ES-I3 (cell line): Measurements from ENCODE around the gene TXNL4B.

ENCODE experiments used
- H3K36me3 ChIP-seq: 2 replicates; pipeline ENCODE4 v1.6.1; 2013; ENCODE audit warnings: mild to moderate bottlenecking, low read length, control low read depth, moderate library complexity; ENCODE audit not compliant: insufficient read depth
- H3K4me1 ChIP-seq: 2 replicates; pipeline ENCODE4 v1.6.1; 2013; ENCODE audit warnings: mild to moderate bottlenecking, control low read depth, low read length; ENCODE audit not compliant: insufficient read depth
- H3K9ac ChIP-seq: 2 replicates; pipeline ENCODE4 v1.6.1; 2013; ENCODE audit warnings: low read depth, mild to moderate bottlenecking, low read length, moderate library complexity
- H3K9me3 ChIP-seq: 2 replicates; pipeline ENCODE4 v1.6.1; 2013; ENCODE audit warnings: mild to moderate bottlenecking, low read length, moderate library complexity; ENCODE audit not compliant: control insufficient read depth, insufficient read depth

The TXNL4B gene

GRCh38 chr16:72044825-72045359, 48.5 kb downstream of the TXNL4B start:
- Histone ChIP-seq H3K36me3 (no peaks in the 10 kb centered on the region), H3K9me3 (no peaks in the 10 kb centered on the region), H3K4me1 (no peaks in the 10 kb centered on the region), H3K9ac (no peak overlapping the region)

- Histone ChIP-seq H3K4me1 (no peaks in the 10 kb centered on the region), H3K9me3 (no peaks in the 10 kb centered on the region), H3K36me3 (no peaks in the 10 kb centered on the region), H3K9ac (no peak overlapping the region)
Observed at GRCh38 chr16:72044296-72044695, 49.1 kb downstream of the TXNL4B start.

- no peaks in the 10 kb centered on the region for H3K36me3 ChIP-seq
- no peaks in the 10 kb centered on the region for H3K9me3 ChIP-seq
- H3K9ac ChIP-seq = no peak overlapping the region
- no peaks in the 10 kb centered on the region for H3K4me1 ChIP-seq
Observed at GRCh38 chr16:72043539-72043938, 49.9 kb downstream of the TXNL4B start.

- Histone ChIP-seq H3K4me1 (no peaks in the 10 kb centered on the region), H3K9me3 (no peaks in the 10 kb centered on the region), H3K9ac (no peak overlapping the region), H3K36me3 (no peaks in the 10 kb centered on the region)
Observed at GRCh38 chr16:72043058-72043457, 50.4 kb downstream of the TXNL4B start.

GRCh38 chr16:72042157-72042660, 51.2 kb downstream of the TXNL4B start:
- Histone ChIP-seq H3K36me3 (no peaks in the 10 kb centered on the region), H3K9ac (no peak overlapping the region), H3K4me1 (no peaks in the 10 kb centered on the region), H3K9me3 (no peaks in the 10 kb centered on the region)

GRCh38 chr16:72036098-72036497, 57.3 kb downstream of the TXNL4B start:
- no peaks in the 10 kb centered on the region for H3K9me3 ChIP-seq

More at GRCh38 chr16:72036098-72036497, 57.3 kb downstream of the TXNL4B start:
- Histone ChIP-seq H3K9ac (no peak overlapping the region), H3K36me3 (no peaks in the 10 kb centered on the region), H3K4me1 (no peaks in the 10 kb centered on the region; the same call in 1 of the 2 replicates)
